NCI-H82 treated with DMSO at 0.1 percent for 48 hours (cell line): Measurements from ENCODE around the gene PBRM1.

Experiments used
- DNase-seq: peaks from one replicate; lab custom pipeline; 2025; ENCODE audit not compliant: unreplicated experiment; lab: John Stamatoyannopoulos, UW

PBRM1 gene

GRCh38 chr3:52574056-52574965, 111.4 kb downstream of the PBRM1 start:
- DNase-seq, result no peak

DNA sequence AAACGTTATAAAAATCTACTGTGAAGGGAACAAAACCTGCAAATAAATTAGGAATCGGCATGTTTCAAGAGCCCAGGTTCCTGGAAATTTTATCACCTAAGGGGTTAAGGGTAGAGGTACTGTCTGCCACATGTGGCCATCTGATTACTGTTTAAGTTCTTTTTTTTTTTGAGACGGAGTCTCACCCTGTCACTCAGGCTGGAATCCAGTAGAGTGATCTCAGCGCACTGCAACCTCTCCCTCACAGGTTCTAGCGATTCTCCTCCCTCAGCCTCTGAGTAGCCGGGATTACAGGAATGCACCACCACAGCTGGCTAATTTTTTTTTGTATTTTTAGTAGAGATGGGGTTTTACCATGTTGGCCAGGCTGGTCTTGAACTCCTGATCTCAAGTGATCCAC, 113.5 kb downstream of the PBRM1 start:
- no peak for DNase-seq

- DNase-seq, result no peak
Observed at GRCh38 chr3:52570076-52570475, 115.6 kb downstream of the PBRM1 start.

- no peak for DNase-seq
Observed at GRCh38 chr3:52568069-52568468, 117.6 kb downstream of the PBRM1 start.

- no peak for DNase-seq
Observed at GRCh38 chr3:52563984-52564383, 121.7 kb downstream of the PBRM1 start.

DNA sequence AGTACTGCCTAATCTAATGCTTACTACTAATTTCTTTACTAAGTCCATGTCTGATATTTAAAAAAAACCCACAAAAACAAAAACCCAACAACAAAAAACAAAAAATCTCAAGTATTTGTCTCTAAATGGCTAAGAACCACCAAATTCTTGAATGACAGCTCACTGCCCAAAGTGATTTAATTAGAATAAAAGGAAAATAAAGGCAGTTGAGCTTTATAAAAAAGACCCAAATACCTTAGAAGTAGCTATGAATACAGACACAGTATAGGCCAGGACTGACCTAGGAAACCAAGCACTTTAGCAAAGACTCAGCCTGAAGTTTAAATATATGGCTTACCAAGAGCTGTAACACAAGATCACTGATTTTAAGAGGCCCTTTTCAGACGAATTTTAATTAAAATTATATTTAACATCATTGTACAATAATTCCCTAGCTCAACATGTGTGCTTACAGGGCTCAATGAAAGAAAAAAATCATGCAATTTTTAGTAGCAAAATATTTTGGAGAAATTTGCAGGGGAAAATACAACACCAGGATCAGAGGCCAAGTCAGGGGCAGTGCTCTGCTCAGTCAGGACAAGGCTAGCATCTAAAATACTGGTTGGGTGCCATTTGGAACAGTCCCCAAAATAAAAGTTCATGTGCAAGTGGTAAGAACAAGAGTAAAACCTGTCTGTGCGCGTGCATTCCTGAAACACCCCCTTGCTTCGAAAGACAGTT, 124.5 kb downstream of the PBRM1 start:
- DNase-seq, result no peak

DNA sequence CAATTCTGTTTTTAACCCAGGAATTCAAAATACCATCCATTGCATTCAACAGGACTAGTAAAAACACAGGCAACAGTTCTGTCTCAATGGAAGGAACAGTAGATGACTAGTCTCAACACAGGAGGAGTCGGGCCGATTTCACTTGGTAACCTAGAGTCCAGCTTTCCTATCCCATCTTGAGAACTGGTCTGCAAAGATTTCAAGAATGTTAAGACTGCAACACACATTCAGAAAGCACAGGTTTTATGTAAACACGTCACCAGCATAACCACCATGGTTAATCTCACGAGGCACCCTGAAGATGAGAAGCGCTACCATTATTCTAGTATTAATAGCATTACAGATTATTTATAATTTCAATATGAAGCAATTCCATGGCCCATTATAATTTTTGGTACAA, 127.3 kb downstream of the PBRM1 start:
- no peak for DNase-seq

- DNase-seq, result no peak
Observed at GRCh38 chr3:52557011-52557960, 128.4 kb downstream of the PBRM1 start.

DNA sequence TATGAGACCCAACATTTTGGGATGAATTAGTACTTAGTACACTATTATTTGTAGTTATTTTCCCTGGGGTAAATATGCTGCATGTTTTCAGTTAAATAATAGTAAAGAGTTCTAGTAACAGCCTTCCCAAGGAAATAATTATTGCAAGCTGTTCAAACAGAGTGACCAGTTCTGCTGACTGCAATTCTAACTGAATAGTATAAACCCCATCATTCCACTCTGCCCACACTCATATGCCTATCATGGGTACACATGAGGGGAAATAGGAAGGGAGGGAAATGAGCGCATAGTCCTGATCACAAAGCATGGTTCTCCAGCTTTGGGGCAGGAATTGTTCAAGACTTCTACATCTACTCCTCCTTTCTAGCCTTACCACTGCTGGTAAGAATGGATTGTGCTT, 130.7 kb downstream of the PBRM1 start:
- no peak for DNase-seq

DNA sequence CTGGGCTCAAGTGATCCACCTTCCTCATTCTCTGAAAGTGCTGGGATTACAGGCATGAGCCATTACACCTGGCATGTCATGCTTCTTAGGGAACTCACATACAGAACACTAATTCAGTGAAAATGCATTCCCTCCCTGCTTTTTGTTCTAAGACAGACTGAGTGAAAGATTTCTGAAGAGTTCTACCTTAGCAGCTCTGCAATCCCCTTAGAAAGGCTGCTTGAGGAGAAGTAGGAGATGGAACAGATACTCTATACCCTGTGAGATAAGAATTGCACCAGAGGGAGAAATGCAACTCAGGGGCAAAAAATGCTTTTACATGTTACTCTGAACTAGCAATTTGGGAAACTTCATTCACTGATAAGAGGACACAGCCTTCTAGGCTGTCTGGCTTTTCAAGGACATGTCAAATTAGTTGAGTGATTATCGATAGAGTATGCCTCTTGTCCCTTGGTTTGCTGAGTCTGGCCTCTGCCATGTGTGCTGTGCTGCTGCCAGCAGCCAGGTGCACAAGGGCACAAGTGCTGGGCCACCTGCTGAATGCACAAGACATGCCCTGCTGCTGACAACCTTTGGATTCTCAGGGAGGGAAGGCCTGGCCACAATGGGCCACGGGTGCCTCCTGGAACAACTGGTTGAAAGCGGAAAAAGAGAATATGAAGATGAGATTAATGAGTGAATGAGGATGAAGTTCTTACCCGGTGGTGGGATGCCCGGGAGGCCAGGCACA, 131.5 kb downstream of the PBRM1 start:
- no peak for DNase-seq

- DNase-seq, result no peak
Observed at GRCh38 chr3:52552089-52552488, 133.6 kb downstream of the PBRM1 start.

DNA sequence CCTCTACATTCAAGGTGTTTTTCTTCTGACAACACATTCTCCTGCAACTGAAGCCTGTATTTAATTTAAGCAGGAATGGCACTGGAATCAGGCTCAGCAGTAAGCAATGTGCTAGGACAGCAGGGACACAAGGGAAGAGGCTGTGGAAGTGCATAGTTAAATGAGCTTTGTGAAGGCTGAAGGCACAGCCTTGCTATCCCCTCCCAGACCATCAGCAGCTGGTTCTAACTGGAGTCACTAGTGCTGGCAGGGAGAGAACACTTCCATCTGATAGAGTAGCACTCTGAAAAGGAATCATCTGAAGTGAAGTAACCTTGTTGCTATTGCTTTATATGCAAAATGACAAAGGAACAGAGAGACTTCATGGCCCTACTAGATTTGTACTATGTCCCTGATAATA, 134.6 kb downstream of the PBRM1 start:
- no peak for DNase-seq

DNA sequence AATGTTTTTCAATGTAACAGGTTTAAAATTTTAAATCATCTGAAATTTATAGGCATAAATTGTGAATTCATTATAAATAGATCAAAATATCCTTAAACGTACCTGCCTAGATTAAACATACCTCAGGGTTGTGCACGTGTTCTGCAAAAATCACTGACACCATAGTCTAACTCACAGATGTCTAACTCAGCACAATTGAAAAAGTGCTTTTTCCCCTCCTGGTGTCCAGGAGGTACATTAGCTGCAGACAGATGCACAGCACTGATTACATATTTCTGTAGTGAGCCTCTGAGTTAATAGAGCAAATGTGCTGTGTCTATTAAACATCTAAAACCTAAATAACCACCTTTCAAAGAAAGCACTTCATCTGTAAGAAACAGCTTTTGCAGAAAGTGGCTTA, 138.6 kb downstream of the PBRM1 start:
- no peak for DNase-seq

DNA sequence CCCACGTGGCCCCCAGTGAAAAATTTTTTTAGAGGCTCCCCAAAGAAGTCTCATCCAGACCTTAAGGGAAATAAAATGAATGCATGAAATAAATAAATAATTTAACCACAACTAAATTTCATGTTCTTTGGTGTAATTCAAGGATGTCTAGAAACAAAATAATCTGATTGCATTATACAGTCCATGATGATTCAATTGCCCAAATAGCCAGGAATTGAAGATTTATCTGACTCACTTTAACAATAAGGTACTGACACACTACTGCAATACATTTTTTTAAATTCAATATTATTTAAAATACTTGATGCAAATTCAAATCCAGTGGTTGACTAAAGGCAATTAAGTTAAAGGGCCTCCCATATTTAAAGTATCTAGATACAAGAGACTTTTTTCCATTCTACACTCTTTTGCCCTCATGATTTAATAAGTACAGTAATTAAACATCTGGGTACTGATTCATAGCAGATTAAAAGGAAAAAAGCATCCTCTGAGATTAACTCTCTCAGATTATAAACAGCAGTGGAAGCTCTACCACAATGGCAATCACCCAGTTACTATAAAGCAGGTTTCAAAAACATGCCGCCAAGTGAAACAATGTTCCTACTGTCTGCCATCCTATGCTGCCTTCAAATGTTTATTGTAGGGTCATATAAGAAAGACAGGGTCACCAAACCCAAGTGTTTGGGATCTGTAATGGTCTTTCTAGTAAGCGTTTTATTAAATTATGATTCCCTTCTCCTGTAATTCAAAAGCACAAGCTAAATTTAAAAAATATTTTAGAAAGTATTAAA, 139.4 kb downstream of the PBRM1 start:
- DNase-seq, result no peak

- no peak for DNase-seq
Observed at GRCh38 chr3:52544937-52545336, 140.8 kb downstream of the PBRM1 start.

- no peak for DNase-seq
Observed at GRCh38 chr3:52541050-52541449, 144.7 kb downstream of the PBRM1 start.

GRCh38 chr3:52539010-52539653, 146.6 kb downstream of the PBRM1 start:
- no peak for DNase-seq

GRCh38 chr3:52537726-52538421, 147.8 kb downstream of the PBRM1 start:
- no peak for DNase-seq

- no peak for DNase-seq
Observed at GRCh38 chr3:52537165-52537620, 148.5 kb downstream of the PBRM1 start.
